GM21515 (cell line): ENCODE results near the gene SCGB3A1.
A peak's percentile ranks its signal among the peaks of the same experiment; 100 is the strongest.

Experiments
- ATAC-seq: cut with Tn5 transposase; IDR thresholded peaks from one replicate; pipeline ENCODE4 v1.9.1; 2021; ENCODE audit not compliant: unreplicated experiment

SCGB3A1 gene

GRCh38 chr5:180606215-180606785 lies 15.0 kb upstream of the SCGB3A1 start:
- ATAC-seq, result no peak

- ATAC-seq, result peak; percentile 60
Measured at GRCh38 chr5:180605554-180606214, 14.4 kb upstream of the SCGB3A1 start.

DNA sequence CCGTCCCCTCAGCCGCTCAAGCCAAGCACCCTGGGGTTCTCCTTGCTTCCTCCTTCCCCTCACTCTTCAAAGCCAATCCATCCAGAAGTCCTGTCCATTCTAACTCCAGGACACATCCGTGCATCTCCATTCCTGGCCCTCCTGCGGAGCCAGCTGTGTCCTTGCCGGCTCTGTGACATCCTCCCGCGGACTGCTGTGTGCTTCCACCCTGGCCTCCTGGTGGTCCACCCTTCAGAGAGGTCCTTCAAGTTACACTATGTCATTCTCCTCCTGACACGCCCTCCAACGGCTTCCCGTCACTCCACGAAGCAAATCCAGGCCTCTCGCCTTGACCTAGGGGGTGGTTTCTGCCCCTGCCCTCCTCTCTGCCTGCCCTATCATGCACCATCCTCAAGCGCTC lies 13.0 kb upstream of the SCGB3A1 start:
- ATAC-seq, result no peak

- ATAC-seq, result no peak
Measured at GRCh38 chr5:180603076-180603594, 11.8 kb upstream of the SCGB3A1 start.

DNA sequence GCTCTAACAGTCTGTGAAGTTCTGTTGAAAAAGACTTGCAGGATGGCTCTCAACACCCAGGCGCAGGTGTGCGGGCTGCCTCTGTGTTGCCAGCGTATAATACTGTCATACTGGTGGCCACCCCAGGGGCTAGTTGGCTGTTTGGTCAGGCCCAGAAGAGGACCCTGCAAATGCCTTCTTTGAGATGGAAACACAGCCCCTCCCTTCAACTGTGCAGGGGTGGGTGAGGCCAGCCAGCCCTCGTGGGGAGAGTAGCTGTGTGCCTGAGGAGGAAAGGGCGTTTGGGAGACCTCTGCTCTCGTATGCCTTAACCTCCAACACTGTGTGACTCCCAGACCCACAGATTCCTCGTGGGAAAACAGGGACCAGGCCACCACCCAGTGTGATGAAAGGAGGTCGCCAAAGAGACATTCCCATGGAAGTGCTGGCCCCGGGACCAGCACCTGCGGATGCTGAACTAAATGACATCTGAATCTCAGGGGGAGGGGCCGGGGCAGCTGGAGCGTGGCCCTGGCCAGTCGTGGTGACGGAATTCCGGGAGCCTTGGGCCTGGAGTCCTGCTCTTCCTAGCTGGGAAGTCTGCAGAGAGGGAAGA lies 11.3 kb upstream of the SCGB3A1 start:
- no peak for ATAC-seq

DNA sequence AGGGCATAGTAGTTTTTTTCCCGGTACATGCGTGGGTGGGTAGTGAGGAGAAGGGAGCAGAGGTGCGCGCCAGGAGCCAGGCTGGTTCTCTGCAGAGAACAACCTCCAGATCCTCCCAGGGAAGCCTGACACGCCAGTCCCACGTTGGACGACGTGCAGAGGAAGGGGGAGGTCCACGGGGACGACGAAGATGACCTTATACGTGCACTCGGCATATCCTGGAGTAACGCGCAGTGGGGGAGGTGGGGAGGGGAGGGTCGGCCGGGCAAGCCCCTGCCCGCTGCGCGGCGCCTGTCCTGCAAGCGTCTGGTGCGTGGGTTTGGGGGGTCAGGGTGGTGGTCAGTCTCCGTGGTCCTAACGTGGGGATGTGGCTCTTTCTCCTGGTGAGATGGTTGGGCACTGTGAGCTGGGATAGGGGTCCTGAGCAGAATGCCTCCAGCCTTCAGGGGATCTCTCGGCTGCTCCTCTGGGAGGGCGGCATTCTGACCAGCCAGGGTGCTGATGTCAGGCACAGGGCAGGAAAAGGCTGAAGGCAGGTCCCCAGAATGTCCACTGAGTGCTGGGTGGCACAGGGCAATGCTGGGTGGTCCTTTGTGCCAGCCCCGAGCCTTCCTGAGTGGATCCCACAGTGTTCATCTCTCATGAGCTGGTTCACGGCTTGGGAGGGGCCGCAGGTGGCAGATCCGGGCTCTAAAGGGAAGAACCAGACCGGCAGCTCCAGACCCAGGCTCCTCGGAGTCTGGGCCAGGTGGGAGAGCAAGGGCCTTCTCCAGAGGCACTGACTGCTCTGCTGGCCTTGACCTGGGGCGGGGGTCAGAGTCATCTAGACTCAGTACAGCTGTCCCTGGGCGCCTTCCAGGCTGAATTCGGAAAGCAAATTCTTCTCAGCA lies 10.5 kb upstream of the SCGB3A1 start:
- ATAC-seq, result no peak

GRCh38 chr5:180600554-180601041 lies 9.3 kb upstream of the SCGB3A1 start:
- ATAC-seq, result no peak

DNA sequence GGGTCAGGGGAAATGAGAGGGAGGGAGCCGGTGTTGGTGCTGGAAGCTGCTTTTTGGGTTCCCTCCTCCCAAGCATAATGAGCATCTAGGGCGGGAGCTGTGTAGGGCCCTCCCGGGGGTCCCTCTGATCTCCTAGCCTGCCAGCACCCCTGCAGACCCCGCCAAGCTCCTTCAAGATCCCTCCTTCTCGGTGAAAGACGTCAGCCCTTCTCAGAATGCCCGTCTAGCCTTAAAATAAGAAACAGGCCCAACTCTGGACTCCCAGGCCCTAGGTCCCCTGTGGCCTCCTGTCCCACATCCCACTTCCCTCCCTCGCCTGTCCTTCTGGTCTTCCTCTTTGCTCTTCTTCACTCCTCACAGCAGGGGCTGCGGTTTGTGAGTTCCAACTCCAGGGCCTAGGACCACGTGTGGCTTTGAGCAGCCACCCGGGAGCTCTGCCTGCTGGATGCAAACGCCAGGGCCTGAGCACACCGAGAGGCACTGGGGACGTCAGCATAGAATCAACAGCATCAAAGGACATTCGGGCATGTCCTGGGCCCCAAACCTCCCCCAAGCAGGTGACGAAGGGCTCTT lies 8.8 kb upstream of the SCGB3A1 start:
- ATAC-seq, result no peak

- no peak for ATAC-seq
Measured at GRCh38 chr5:180599590-180599914, 8.3 kb upstream of the SCGB3A1 start.

- ATAC-seq, result no peak
Measured at GRCh38 chr5:180598797-180599589, 7.7 kb upstream of the SCGB3A1 start.

GRCh38 chr5:180598316-180598701 lies 7.0 kb upstream of the SCGB3A1 start:
- ATAC-seq, result no peak

GRCh38 chr5:180596668-180597231 lies 5.5 kb upstream of the SCGB3A1 start:
- no peak for ATAC-seq

DNA sequence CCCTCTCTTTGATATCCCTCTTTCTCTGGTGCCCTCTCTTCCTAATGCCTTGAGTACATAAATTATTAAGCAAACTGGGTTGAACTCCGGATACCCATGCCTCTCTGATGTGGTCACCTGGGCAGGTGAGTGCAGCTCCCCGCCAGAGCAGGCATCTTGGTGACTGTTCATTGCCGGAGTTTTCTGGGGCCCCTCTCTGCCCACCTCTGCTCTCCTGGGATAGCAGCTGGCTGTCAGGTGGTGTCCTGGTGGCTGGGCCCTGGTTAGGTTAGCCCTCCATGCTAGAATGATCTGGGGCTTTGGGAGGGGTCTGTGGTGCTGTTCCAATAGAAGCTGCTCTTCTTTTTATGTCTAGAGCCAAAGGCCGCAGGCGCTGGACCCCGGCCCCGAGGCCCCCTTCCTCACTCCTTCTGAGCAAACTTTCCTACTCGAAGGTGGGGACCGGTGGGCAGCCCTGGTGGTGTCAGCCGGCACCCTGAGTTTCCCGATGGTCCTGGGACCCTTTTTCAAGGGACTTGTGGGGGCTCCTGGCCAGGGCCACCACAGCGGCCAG lies 4.9 kb upstream of the SCGB3A1 start:
- ATAC-seq, result no peak

GRCh38 chr5:180595381-180596114 lies 4.2 kb upstream of the SCGB3A1 start:
- no peak for ATAC-seq

DNA sequence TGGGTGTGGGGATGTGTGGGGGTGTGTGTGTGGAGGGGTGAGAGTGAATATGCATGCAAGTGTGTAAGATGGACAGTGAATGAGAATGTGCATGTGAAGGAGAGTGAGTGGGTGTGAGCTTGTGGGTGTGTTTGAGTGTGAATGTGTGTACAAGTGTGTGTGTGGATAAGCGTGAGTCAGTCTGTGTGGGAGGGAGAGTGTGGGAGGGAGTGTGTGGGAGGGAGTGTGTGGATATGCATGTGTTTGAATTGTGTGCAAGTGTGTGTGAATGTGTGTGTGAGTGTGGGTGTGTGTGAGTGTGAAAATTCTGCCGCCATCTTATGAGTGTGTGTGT lies 3.7 kb upstream of the SCGB3A1 start:
- no peak for ATAC-seq

- ATAC-seq, result no peak
Measured at GRCh38 chr5:180594311-180595045, 3.2 kb upstream of the SCGB3A1 start.

DNA sequence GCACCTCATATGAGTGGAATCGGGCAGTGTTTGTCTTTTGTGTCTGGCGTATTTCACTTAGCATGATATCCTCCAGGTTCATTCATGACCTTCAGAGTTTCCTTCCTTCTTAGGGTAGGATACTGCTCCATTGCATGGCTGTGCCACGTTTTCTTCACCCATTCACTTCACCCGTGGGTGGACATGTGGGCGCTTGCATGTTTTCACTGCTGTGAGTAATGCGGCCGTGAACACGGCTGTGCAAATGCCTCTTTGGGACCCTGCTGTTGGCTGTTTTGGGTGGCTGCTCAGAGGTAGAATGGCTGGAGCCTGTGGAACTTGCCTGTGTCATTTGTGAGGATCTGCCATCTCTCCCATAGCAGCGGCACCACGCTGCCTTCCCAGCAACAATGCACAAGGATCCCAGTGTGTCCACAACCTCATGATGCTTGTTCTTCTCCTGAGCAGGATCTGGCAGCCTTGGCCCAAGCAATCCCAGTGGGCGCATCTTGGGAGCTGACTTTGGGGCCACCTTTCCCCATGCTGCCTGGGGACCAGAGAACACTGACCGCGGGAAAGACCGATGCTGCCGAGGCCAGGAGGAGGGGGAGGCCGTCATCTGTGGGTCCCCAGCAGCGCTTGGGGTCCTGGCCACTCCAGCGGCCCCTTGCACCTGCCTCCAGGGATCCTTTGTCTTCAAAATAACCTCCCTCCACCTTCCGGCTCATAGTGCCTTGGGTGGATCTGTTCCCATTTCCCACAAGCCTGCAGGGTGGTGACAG lies 2.3 kb upstream of the SCGB3A1 start:
- ATAC-seq, result no peak

DNA sequence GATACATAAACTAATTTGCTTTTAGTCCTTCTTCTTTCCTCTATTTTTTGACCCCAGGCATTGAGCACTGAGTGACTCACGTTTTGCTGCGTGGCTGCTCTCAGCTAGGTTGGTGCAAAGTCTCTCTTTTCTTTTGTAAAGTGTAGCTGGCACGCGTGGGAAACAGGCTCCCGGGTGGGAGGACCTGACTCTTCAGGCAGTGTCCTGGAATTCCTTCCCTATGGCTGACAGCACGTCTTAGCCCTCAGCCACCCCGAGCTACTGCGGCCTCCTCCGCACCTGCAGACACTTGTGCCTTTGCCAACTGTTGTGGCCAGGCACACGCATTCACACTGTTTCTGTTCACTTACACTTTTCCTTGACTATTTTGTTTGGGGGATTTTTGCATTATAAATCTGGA lies 877 bp upstream of the SCGB3A1 start:
- ATAC-seq, result no peak
